Measurements from ENCODE around the gene SPSB2. TPM values are rescaled to one million over a fixed set of nuclear protein-coding genes. Genes with fewer than 3 reads are reported as not detected.
"Not testable (repeated sequence)": the region's sequence is repeated elsewhere in the genome, so short reads cannot be mapped to it uniquely, and the experiment has no call there.

Gene SPSB2
- total RNA-seq, 1 donor from 2014 or later: 6.7 TPM

DNA sequence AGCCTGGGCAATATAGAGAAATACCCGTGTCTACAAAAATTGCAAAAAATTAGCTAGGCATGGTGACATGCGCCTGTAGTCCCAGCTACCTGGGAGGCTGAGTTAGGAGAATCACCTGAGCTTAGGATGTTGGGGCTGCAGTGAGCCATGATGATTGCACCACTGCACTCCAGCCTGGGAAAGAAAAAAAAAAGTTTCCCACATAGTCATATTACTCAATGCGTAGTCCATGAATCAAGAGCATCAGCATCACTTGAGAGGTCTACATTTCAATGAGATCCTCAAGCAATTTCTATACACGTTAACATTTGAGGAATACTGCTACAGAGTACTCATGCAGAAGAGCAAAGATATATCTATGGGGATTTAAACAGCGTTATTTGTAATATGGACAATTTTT, 26.3 kb upstream of the SPSB2 start:
- peak overlapping the region; percentile 26 for H3K4me3 Mint-ChIP-seq (ENCODE audit: unreplicated experiment)
- no peak overlapping the region for H3K27ac Mint-ChIP-seq (ENCODE audit: unreplicated experiment)
- TF ChIP-seq, protein P1, sequence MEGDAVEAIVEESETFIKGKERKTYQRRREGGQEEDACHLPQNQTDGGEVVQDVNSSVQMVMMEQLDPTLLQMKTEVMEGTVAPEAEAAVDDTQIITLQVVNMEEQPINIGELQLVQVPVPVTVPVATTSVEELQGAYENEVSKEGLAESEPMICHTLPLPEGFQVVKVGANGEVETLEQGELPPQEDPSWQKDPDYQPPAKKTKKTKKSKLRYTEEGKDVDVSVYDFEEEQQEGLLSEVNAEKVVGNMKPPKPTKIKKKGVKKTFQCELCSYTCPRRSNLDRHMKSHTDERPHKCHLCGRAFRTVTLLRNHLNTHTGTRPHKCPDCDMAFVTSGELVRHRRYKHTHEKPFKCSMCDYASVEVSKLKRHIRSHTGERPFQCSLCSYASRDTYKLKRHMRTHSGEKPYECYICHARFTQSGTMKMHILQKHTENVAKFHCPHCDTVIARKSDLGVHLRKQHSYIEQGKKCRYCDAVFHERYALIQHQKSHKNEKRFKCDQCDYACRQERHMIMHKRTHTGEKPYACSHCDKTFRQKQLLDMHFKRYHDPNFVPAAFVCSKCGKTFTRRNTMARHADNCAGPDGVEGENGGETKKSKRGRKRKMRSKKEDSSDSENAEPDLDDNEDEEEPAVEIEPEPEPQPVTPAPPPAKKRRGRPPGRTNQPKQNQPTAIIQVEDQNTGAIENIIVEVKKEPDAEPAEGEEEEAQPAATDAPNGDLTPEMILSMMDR (IDR thresholded peaks at IDR 0.05; ENCODE audit: unreplicated experiment): no peak
- peaks cover 4% of the 10 kb centered on the region for H3K36me3 Mint-ChIP-seq (ENCODE audit: low read depth, unreplicated experiment)
- H3K4me1 Mint-ChIP-seq (ENCODE audit: unreplicated experiment): peaks cover 4% of the 10 kb centered on the region
- DNase-seq (ENCODE audit: low spot score): no peak
- no peaks in the 10 kb centered on the region for H3K9me3 Mint-ChIP-seq (ENCODE audit: unreplicated experiment)
- peaks cover 4% of the 10 kb centered on the region for H3K27me3 Mint-ChIP-seq (ENCODE audit: unreplicated experiment)

DNA sequence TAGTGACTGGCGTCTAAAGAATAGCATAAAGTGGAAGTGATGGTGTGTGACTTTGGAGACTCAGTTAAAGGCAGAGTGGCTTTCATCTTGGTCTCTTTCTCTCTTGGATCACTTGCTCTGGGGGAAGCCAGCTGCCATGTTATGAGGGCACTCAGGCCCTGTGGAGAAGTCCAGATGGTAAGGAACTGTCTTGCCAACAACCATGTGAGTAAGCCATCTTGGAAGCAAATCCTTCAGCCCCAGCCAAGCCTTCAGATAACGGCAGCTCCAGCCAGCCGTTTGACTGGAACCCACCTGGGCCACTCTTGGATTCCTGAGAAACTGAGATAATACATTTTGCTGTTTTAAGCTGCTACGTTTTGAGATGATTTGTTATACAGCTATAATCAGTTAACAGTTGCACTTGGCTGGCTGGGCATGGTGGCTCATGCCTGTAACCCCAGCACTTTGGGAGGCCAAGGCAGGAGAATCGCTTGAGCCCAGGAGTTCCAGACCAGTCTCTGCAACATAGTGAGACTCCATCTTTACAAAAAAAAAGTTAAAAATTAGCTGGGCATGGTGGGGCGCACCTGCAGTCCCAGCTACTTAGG, 23.8 kb upstream of the SPSB2 start:
- Mint-ChIP-seq H3K4me1 (ENCODE audit: unreplicated experiment) (peaks cover 2% of the 10 kb centered on the region), H3K9me3 (ENCODE audit: unreplicated experiment) (no peaks in the 10 kb centered on the region), H3K27ac (ENCODE audit: unreplicated experiment) (no peak overlapping the region), H3K36me3 (ENCODE audit: low read depth, unreplicated experiment) (no peaks in the 10 kb centered on the region), H3K4me3 (ENCODE audit: unreplicated experiment) (no peak overlapping the region), H3K27me3 (ENCODE audit: unreplicated experiment) (peaks cover 6% of the 10 kb centered on the region)
- TF ChIP-seq, protein P1 (IDR thresholded peaks at IDR 0.05; ENCODE audit: unreplicated experiment): no peak
- DNase-seq (ENCODE audit: low spot score): no peak

DNA sequence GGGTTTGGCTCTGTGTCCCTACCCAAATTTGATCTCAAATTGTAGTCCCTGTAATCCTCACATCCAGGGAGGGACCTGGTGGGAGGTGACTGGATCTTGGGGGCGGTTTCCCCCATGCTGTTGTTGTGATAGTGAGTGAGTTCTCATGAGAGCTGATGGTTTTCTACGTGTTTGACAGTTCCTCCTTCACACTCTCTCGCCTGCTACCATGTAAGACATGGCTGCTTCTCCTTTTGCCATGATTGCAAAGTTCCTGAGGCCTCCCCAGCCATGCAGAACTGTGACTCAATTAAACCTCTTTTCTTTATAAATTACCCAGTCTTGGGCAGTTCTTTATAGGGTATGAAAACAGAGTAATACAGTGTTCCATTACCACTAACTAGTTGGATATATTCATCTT, 21.2 kb upstream of the SPSB2 start:
- no peaks in the 10 kb centered on the region for H3K9me3 Mint-ChIP-seq (ENCODE audit: unreplicated experiment)
- DNase-seq (ENCODE audit: low spot score): no peak
- H3K27me3 Mint-ChIP-seq (ENCODE audit: unreplicated experiment): peaks cover 5% of the 10 kb centered on the region
- no peaks in the 10 kb centered on the region for H3K36me3 Mint-ChIP-seq (ENCODE audit: low read depth, unreplicated experiment)
- H3K4me1 Mint-ChIP-seq (ENCODE audit: unreplicated experiment): peaks cover 10% of the 10 kb centered on the region
- no peak overlapping the region for H3K4me3 Mint-ChIP-seq (ENCODE audit: unreplicated experiment)
- TF ChIP-seq, protein P1 (IDR thresholded peaks at IDR 0.05; ENCODE audit: unreplicated experiment): no peak
- no peak overlapping the region for H3K27ac Mint-ChIP-seq (ENCODE audit: unreplicated experiment)

DNA sequence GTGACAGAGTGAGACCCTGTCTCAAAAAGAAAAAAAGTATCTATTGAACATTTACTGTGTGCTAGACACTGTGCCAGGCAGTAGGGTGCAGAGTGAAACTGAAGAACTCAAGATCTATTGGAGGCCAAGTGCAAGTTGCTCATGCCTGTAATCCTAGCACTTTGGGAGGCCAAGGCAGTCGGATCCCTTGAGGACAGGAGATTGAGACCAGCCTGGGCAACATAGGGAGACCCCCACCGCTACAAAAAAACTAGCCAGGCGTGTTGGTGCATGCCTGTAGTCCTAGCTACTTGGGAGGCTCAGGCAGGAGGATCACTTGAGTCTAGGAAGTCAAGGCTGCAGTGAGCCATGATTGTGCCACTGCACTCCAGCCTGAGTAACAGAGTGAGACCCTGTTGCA, 19.6 kb upstream of the SPSB2 start:
- Mint-ChIP-seq H3K4me1 (ENCODE audit: unreplicated experiment) (peaks cover 10% of the 10 kb centered on the region), H3K4me3 (ENCODE audit: unreplicated experiment) (peak overlapping the region; percentile 37)
- not testable (repeated sequence) for H3K36me3 Mint-ChIP-seq (ENCODE audit: low read depth, unreplicated experiment); H3K27ac Mint-ChIP-seq (ENCODE audit: unreplicated experiment); H3K27me3 Mint-ChIP-seq (ENCODE audit: unreplicated experiment); H3K9me3 Mint-ChIP-seq (ENCODE audit: unreplicated experiment); DNase-seq (ENCODE audit: low spot score)

DNA sequence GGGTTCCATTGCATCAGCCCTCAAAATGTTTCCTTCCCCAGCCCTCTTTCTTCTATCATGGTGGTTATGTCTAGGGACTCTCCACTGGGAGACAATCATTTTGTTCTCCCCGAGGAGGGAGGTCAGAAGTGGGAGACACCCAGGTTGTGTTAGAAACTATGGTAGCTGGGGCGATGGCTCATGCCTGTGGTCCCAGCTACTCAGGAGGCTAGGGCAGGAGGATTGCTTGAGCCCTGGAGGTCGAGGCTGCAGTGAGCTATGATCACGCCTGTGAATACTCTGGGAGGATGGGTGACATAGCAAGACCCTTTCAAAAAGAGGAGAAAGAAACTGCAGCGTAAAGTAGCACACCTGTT, 18.5 kb upstream of the SPSB2 start:
- Mint-ChIP-seq H3K4me1 (ENCODE audit: unreplicated experiment) (peaks cover 10% of the 10 kb centered on the region), H3K27me3 (ENCODE audit: unreplicated experiment) (peaks cover 5% of the 10 kb centered on the region), H3K36me3 (ENCODE audit: low read depth, unreplicated experiment) (no peaks in the 10 kb centered on the region), H3K27ac (ENCODE audit: unreplicated experiment) (peak overlapping the region; percentile 92), H3K9me3 (ENCODE audit: unreplicated experiment) (no peaks in the 10 kb centered on the region), H3K4me3 (ENCODE audit: unreplicated experiment) (peak overlapping the region; percentile 67)
- TF ChIP-seq, protein P1 (IDR thresholded peaks at IDR 0.05; ENCODE audit: unreplicated experiment): no peak
- no peak for DNase-seq (ENCODE audit: low spot score)
